Esophagus muscularis mucosa (tissue), 3 donors: ENCODE data around the gene NDC80.
"Not testable (repeated sequence)": the region's sequence is repeated elsewhere in the genome, so short reads cannot be mapped to it uniquely, and the experiment has no call there.

Experiments used
- POLR2AphosphoS5 ChIP-seq, 2 donors: sonication (generic); formaldehyde crosslinking; IDR thresholded peaks; one replicate each; pipeline ENCODE4 v1.6.1; 2017; ENCODE audit warnings: antibody characterized with exemption in 2 of 2
- TF ChIP-seq, protein P1 (sequence below), 3 experiments: fragments of 200-600 bp in 2 of 3; fragments of 450-650 bp in 1 of 3; sonication (generic) in 2 of 3; IDR thresholded peaks; one replicate each; pipeline ENCODE4 v1.5.1; 2017 to 2019; ENCODE audit warnings: antibody characterized with exemption in 3 of 3, mild to moderate bottlenecking in 2 of 3, moderate library complexity in 1 of 3

- TF ChIP-seq, protein P1, sequence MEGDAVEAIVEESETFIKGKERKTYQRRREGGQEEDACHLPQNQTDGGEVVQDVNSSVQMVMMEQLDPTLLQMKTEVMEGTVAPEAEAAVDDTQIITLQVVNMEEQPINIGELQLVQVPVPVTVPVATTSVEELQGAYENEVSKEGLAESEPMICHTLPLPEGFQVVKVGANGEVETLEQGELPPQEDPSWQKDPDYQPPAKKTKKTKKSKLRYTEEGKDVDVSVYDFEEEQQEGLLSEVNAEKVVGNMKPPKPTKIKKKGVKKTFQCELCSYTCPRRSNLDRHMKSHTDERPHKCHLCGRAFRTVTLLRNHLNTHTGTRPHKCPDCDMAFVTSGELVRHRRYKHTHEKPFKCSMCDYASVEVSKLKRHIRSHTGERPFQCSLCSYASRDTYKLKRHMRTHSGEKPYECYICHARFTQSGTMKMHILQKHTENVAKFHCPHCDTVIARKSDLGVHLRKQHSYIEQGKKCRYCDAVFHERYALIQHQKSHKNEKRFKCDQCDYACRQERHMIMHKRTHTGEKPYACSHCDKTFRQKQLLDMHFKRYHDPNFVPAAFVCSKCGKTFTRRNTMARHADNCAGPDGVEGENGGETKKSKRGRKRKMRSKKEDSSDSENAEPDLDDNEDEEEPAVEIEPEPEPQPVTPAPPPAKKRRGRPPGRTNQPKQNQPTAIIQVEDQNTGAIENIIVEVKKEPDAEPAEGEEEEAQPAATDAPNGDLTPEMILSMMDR (IDR thresholded peaks at IDR 0.05): not testable (repeated sequence)
- TF ChIP-seq POLR2AphosphoS5 (IDR thresholded peaks at IDR 0.05): not testable (repeated sequence)
These were observed 46.6 kb upstream of the NDC80 start for GRCh38 chr18:2524794-2525198.
